Chondrocyte (in vitro differentiated cells): Measurements from ENCODE around the gene AFF3. TPM values are rescaled to one million over a fixed set of nuclear protein-coding genes. Genes with fewer than 3 reads are reported as not detected.
"Not testable (repeated sequence)": the region's sequence is repeated elsewhere in the genome, so short reads cannot be mapped to it uniquely, and the experiment has no call there.

Experiments
- DNase-seq: peaks from one replicate; pipeline ENCODE4 v3.0.0; 2021; ENCODE audit warnings: mixed read lengths, low spot score
- H3K27ac Mint-ChIP-seq: one replicate; pipeline ENCODE4 v1.8.0; 2021; ENCODE audit warnings: mild to moderate bottlenecking, moderate library complexity, mixed read lengths; ENCODE audit not compliant: unreplicated experiment
- H3K27me3 Mint-ChIP-seq: 2 replicates; pipeline ENCODE4 v1.8.0; 2021; ENCODE audit warnings: low read depth, mixed read lengths
- H3K36me3 Mint-ChIP-seq: 2 replicates; pipeline ENCODE4 v1.8.0; 2021; ENCODE audit warnings: low read depth, mixed read lengths
- H3K4me1 Mint-ChIP-seq: 2 replicates; pipeline ENCODE4 v1.8.0; 2021; ENCODE audit warnings: low read depth, mild to moderate bottlenecking, mixed read lengths
- H3K4me3 Mint-ChIP-seq: one replicate; pipeline ENCODE4 v1.8.0; 2021; ENCODE audit warnings: mild to moderate bottlenecking, moderate library complexity, mixed read lengths; ENCODE audit not compliant: unreplicated experiment
- H3K9me3 Mint-ChIP-seq: 2 replicates; pipeline ENCODE4 v1.8.0; 2021; ENCODE audit warnings: low read depth, mixed read lengths
- CTCF ChIP-seq: fragments of 200-600 bp; sonication (generic); IDR thresholded peaks from 2 replicates; pipeline ENCODE4 v1.5.0; 2021; ENCODE audit warnings: antibody characterized with exemption, mild to moderate bottlenecking, moderate library complexity
- total RNA-seq: library from RNA; stranded (reverse); gene quantifications from 3 replicates; pipeline ENCODE4 v1.2.1, GENCODE V29; 2021

The AFF3 gene
- total RNA-seq, 1 donor from 2014 or later, result 127 TPM

- DNase-seq, result no peak
- Mint-ChIP-seq H3K36me3 (no peaks in the 10 kb centered on the region), H3K27ac (no peak overlapping the region)
Measured at GRCh38 chr2:100107906-100108647, 34.3 kb downstream of the AFF3 start.

GRCh38 chr2:100107440-100107839 lies 35.0 kb downstream of the AFF3 start:
- no peak for DNase-seq
- H3K36me3 Mint-ChIP-seq, result no peaks in the 10 kb centered on the region
- H3K27me3 Mint-ChIP-seq, result no peaks in the 10 kb centered on the region
- H3K9me3 Mint-ChIP-seq, result no peaks in the 10 kb centered on the region
- peaks cover 34% of the 10 kb centered on the region for H3K4me1 Mint-ChIP-seq
- TF ChIP-seq CTCF, result no peak
- peak overlapping the region; percentile 71 for H3K27ac Mint-ChIP-seq
- no peak overlapping the region for H3K4me3 Mint-ChIP-seq

More at GRCh38 chr2:100107906-100108647, 34.3 kb downstream of the AFF3 start:
- no peak overlapping the region for H3K4me3 Mint-ChIP-seq
- TF ChIP-seq CTCF, result no peak
- no peaks in the 10 kb centered on the region for H3K9me3 Mint-ChIP-seq
- no peaks in the 10 kb centered on the region for H3K27me3 Mint-ChIP-seq
- H3K4me1 Mint-ChIP-seq, result peaks cover 34% of the 10 kb centered on the region

GRCh38 chr2:100106460-100106859 lies 35.9 kb downstream of the AFF3 start:
- H3K36me3 Mint-ChIP-seq, result no peaks in the 10 kb centered on the region
- H3K4me1 Mint-ChIP-seq, result peaks cover 34% of the 10 kb centered on the region
- DNase-seq, result no peak
- no peak for TF ChIP-seq CTCF
- no peaks in the 10 kb centered on the region for H3K27me3 Mint-ChIP-seq
- peak overlapping the region; percentile 90 for H3K27ac Mint-ChIP-seq
- H3K4me3 Mint-ChIP-seq, result peak overlapping the region; percentile 85
- H3K9me3 Mint-ChIP-seq, result no peaks in the 10 kb centered on the region

GRCh38 chr2:100105678-100106054 lies 36.7 kb downstream of the AFF3 start:
- Mint-ChIP-seq H3K27ac (peak overlapping the region; percentile 90), H3K27me3 (no peaks in the 10 kb centered on the region), H3K36me3 (no peaks in the 10 kb centered on the region), H3K4me1 (peaks cover 36% of the 10 kb centered on the region), H3K9me3 (no peaks in the 10 kb centered on the region), H3K4me3 (peak overlapping the region; percentile 85)
- TF ChIP-seq CTCF, result no peak
- DNase-seq, result no peak

GRCh38 chr2:100104718-100105677 lies 37.4 kb downstream of the AFF3 start:
- no peak for TF ChIP-seq CTCF
- no peaks in the 10 kb centered on the region for H3K36me3 Mint-ChIP-seq
- peak overlapping the region; percentile 85 for H3K4me3 Mint-ChIP-seq
- peaks cover 40% of the 10 kb centered on the region for H3K4me1 Mint-ChIP-seq
- no peaks in the 10 kb centered on the region for H3K27me3 Mint-ChIP-seq
- H3K27ac Mint-ChIP-seq, result peak overlapping the region; percentile 90
- DNase-seq, result no peak
- H3K9me3 Mint-ChIP-seq, result no peaks in the 10 kb centered on the region

GRCh38 chr2:100104265-100104664 lies 38.1 kb downstream of the AFF3 start:
- DNase-seq, H3K27me3 Mint-ChIP-seq, H3K4me3 Mint-ChIP-seq, H3K9me3 Mint-ChIP-seq, H3K27ac Mint-ChIP-seq, H3K36me3 Mint-ChIP-seq: not testable (repeated sequence)
- peaks cover 40% of the 10 kb centered on the region for H3K4me1 Mint-ChIP-seq

- H3K27me3 Mint-ChIP-seq, H3K9me3 Mint-ChIP-seq, H3K36me3 Mint-ChIP-seq, DNase-seq: not testable (repeated sequence)
- Mint-ChIP-seq H3K4me3 (peak overlapping the region; percentile 79), H3K4me1 (peaks cover 40% of the 10 kb centered on the region), H3K27ac (peak overlapping the region; percentile 77)
Measured at GRCh38 chr2:100103527-100104252, 38.7 kb downstream of the AFF3 start.
